ENCODE measurements around the gene MAPK1. TPM values are rescaled to one million over a fixed set of nuclear protein-coding genes. Genes with fewer than 3 reads are reported as not detected.

Gene MAPK1
- total and polyA plus RNA-seq, 9 of the 15 experiments (the other 6 are each of a cell fraction or from before 2014, with no cell fraction given), result 46.3 to 575 (median 283) TPM

DNA sequence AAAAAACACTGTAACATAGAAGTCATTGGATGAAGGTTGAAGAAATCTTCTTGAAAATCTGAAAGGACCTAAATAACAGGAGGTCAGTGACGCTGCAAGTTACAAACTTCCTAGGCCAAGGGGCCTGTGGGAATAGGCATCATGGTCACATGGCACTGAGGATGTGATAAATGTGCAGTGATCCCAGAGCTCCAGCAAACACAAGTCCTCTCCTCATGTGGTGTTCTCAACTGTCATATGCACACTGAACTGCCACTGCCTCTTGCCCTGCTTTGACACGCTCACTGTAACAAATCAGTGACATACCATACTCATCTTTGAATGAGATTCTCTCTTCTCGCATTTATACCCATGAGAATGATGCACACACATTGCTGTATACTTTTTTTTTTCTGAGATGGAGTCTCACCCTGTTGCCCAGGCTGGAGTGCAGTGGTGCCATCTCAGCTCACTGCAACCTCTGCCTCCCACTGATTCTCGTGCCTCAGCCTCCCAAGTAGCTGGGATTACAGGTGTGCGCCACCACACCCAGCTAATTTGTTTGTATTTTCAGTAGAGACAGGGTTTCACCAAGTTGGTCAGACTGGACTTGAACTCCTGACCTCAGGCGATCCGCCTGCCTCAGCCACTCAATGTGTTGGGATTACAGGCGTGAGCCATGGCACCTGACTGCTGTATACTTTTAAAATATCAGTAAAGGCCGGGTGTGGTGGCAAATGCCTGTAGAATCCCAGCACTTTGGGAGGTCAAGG, 66.7 kb downstream of the MAPK1 start (continued):
- TF ChIP-seq JUN (IDR thresholded peaks at IDR 0.05; ENCODE audit: borderline replicate concordance, low read depth, low read length) (no peak), JUN (CRISPR knock-in tag; IDR thresholded peaks at IDR 0.05; ENCODE audit: borderline replicate concordance) (peak; percentile 87; the same call in 1 of the 2 replicates), FOXJ3 (CRISPR knock-in tag; IDR thresholded peaks at IDR 0.05) (peak; percentile 54; the same call in 1 of the 2 replicates), ZNF583 (CRISPR knock-in tag; IDR thresholded peaks at IDR 0.05) (no peak), NR2C2 (CRISPR knock-in tag; IDR thresholded peaks at IDR 0.05) (peak; percentile 56; the same call in 1 of the 2 replicates), NR2C2 (tag; IDR thresholded peaks at IDR 0.05) (no peak), FOXA3 (CRISPR knock-in tag; conservative IDR thresholded peaks at IDR 0.05 in 1 of 2, IDR thresholded peaks at IDR 0.05 in 1 of 2) (peak in 1 of 2 experiments; percentile 74; a peak in 2 of 4 replicates), ZNF12 (CRISPR knock-in tag; IDR thresholded peaks at IDR 0.05) (peak; percentile 36; the same call in 1 of the 2 replicates), GABPB1 (CRISPR knock-in tag; IDR thresholded peaks at IDR 0.05) (peak; percentile 48; the same call in 1 of the 2 replicates), SREBF1 (IDR thresholded peaks at IDR 0.05; ENCODE audit: borderline replicate concordance, low read depth, low read length) (no peak)
- TF ChIP-seq, protein P1, sequence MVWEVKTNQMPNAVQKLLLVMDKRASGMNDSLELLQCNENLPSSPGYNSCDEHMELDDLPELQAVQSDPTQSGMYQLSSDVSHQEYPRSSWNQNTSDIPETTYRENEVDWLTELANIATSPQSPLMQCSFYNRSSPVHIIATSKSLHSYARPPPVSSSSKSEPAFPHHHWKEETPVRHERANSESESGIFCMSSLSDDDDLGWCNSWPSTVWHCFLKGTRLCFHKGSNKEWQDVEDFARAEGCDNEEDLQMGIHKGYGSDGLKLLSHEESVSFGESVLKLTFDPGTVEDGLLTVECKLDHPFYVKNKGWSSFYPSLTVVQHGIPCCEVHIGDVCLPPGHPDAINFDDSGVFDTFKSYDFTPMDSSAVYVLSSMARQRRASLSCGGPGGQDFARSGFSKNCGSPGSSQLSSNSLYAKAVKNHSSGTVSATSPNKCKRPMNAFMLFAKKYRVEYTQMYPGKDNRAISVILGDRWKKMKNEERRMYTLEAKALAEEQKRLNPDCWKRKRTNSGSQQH (CRISPR knock-in tag; IDR thresholded peaks at IDR 0.05), result no peak
